Tongue (tissue), 2 donors: ENCODE results near the gene TENM4. TPM values are rescaled to one million over a fixed set of nuclear protein-coding genes. Genes with fewer than 3 reads are reported as not detected.

Experiments used
- DNase-seq: peaks from one replicate; pipeline ENCODE4 v3.0.0-alpha.2; 2015
- total RNA-seq: library from RNA; depleted of rRNA; stranded (reverse); fragments of >200 nt; gene quantifications from one replicate; pipeline ENCODE4 v1.2.3, GENCODE V29; 2014

Gene TENM4
- total RNA-seq, 1 donor from 2014 or later: 63.7 TPM

DNA sequence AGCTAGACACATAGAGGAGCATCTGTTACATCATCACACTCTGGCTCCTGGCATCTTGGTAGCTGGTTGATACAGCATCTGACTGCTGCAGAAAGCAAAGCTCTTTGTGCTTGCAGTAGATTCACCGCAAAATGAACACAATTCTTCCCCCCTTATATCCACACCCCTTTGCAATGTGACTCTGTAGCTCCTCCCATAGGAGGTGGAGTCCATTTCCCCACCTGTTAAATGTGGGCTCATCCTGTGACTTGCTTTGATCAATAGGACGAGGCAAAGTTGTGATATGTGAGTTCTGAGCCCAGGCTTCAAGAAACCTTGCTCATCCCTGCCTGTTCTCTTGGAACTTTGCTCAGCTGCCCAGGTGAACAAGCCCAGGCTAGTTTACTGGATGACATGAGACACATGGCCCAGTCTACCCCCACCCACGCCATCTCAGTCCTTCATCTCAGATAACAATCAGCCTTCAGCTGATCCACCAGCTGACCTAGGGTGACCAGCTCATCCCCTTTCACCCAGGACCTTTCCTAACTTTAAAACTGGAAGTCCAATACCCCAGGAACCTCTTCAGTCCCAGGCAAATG lies 272.2 kb downstream of the TENM4 start:
- DNase-seq: no peak

DNA sequence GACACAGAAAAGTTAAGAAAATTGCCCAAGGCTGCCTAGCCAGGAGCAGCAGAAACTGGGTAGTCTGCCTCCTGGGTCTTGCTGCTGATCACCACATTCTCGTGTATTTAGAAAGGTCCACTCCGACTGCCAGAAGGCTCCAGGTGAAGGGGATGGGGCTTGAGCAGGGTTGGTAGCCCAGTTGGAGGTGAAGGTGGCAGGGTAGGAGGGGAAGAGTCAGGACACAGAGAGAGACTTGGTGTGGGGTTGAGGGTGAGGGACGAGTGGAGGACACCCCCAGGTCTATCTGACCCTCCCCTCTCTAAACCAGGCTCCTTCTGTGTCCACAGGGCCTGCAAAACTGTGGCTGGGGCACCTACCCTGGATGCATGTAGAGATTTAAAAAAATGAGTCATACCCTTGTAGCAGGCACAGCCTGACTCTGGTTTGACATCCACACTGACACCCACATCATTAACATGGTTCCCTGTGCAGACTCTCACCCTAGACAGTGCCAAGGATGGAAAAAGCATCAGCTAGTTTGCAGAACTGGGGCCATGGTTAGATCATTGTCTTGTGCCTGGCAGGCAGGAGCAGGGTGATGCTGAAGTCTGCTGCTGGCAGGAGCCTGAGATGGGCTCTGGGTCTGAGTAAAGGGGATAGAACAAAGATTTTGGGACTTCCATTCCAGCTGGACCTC lies 273.2 kb downstream of the TENM4 start:
- no peak for DNase-seq

DNA sequence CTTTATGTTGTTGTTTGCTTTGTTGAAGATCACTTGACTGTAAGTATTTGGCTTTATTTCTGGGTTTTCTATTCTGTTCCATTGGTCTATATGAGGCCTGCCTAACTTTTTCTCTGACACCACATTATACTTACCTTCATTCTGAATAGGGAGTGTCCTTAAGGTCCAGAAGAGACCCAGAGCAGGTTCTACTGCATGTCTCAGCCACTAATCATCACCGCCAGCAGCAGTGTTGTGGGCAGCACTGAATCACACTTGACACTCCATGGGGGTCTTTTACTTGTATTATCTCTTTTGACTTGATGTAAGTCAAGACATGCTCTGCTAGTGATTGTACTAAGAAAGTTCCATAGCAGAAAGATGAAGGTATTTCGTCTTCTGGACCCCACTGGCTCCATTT lies 274.9 kb downstream of the TENM4 start:
- no peak for DNase-seq

DNA sequence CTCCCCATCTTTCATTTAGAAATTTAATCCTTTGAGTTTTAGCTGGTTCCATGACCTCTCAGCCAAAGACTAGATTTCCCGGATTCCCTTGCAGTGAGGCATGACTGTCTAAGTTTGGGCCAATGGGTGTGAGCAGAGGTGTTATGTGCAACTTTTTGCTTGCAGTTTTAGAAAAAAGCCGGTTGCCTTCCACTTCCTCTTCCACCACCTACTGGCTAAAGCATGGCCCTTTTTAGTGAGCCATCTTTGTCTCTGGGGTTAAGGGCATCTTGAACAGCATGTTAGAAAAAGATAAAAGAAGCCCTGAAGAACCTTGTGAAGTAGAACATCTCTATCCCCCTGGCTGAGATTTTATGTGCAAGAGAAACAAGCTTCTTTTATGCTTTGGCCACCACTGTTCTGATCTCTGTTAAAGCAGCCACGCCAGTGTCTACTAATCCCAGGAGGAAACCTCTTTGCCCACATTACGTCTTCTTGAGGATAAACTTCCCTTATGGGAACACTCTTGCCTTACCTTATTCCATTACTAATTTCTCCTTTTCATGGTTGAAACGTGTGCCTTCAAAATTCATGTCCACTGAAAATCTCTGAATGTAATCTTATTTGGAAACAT lies 279.9 kb downstream of the TENM4 start:
- DNase-seq: no peak

DNA sequence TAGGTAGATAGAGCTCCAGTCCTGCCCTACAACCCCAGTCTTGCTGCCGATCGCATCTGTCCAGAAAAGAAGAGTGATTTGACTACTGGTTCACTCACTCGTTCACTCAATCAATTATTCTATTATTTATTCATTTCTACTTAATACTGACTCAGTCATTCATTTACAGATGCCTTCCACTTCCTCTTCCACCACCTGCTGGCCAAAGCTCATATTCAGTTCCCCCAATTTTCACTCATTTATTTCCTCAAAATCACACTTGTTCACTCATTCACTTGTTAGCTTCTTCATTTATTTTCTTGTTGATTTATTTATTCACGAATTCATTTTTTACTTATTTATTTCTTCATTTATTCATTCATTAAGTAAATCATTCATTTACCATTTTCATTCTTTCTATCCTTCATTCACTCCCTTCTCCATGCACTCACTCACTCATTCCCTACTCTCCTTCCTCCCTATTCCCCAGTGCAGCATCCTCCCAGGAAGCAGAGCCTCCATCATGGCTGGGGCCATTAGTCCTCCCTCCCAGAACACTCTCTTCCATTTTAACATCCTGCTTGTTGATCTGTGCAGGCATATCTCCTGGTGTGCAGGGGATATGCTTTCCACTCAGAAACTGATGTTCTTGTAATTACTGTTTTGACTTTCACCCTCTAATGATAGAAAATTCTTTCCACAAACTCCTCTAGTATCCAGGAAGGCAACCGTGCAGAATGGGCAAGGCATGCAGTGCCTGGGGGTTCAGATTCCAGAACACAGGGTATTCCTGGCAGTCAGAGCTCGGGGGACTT lies 281.0 kb downstream of the TENM4 start:
- no peak for DNase-seq

DNA sequence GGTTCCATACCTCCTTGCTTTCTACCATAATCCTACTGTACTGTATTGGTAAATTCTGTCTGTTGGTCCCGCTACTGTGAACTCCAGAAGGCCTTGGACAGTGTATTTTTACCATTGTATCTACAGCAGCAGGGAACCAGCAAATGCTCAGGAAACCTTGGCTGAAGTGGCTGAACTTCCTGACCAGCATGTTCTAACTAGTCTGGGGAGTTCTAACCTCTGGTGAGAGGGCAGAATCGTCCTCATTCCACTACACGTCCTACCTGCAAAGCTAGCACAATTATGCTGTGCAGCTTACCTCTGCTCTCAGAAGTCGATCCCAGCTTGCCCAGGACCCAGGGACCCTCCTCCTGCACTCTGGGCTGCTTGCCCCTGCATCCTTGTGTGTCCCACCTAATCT lies 283.1 kb downstream of the TENM4 start:
- no peak for DNase-seq

DNA sequence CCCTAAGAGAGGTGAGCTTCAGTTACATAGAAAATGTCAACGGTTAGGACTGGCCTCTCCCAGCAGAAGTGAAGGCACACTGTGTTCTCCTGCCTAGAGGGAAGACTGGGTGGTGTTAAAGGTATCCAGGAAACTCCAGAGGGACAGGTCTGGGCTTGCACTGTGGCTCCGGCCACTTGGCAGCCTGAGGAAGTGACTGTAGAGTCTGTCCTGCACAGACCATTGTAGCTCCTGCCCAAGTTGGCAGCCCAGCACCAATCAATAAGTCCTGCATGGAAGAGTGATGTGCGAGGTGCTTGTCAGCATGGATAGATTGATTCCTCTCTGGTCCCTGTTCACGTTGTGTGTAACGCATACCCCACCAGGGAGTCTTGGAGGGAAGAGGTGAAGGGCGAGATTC lies 284.8 kb downstream of the TENM4 start:
- DNase-seq: no peak

DNA sequence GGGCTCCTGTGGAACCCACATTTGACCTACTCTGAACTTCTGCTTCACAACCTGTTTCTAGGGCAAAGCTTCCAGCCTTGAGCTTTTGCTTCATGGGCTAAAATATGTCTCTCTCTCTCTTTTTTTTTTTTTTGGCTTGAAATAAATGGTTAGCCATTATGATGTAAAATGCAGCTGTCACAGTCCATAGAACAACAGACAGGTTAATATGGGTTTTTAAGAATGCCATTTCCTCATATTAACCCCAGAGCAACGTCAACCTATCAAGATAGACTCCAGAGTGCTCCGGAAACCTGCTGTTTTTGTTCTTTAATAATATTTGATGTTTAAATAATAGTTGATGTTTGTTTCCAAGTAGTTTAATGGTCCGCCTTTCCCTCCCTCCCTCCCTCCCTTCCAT lies 285.6 kb downstream of the TENM4 start:
- no peak for DNase-seq

DNA sequence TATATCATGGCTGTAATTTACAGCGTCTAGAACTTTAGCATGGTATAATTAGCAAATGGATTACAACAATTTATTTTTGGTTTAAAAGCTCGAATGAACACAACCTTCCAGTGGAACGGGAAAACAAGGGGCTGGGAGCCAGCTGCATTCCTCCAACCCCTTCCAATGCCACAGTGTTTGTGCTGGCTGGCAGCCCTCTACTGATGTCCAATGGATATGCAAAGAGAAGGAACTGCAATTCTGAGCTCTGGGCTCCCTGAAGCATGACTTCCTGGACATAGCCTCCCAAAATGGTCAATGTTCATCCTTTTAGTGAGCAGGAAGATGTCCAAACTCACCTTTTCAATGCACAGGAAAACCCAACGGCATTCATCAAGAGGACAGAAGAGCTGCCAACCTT lies 288.3 kb downstream of the TENM4 start:
- DNase-seq: no peak

DNA sequence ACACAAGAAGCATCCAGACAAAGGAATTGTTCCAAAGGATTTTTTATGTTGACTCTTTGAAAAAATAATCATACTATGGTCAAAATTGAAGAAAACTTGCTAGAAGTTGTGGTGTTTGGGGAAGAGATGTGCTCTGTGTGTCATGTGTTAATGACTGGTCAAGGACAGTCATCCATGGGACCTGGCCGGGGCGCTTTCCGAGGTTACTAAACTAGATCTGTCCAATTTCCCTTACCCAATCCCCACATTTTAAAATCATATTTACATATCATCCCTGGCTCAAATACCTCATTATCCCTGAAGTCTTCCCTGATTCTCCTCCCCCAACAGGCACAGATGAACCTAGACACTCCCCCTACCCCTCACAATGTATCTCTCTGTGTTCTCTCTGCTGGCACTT lies 289.4 kb downstream of the TENM4 start:
- DNase-seq: no peak

DNA sequence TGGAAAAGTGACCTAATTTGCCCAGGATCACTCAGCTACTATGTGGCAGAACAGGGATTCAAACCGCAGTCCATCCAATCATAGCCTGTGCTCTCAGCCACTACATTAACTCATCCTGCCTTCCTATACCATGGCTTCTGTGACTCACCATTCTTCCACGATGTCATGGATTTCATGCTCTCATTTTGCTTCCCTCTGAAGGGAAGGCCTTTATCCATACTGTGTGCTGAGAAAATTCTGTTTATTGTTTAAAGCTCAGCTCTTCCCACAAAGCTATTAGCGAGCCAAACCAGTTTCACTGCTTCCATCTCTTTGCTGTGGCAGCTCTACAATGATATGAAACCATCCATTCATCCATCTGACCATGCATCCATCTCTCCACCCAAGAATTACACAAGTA lies 289.9 kb downstream of the TENM4 start:
- no peak for DNase-seq

DNA sequence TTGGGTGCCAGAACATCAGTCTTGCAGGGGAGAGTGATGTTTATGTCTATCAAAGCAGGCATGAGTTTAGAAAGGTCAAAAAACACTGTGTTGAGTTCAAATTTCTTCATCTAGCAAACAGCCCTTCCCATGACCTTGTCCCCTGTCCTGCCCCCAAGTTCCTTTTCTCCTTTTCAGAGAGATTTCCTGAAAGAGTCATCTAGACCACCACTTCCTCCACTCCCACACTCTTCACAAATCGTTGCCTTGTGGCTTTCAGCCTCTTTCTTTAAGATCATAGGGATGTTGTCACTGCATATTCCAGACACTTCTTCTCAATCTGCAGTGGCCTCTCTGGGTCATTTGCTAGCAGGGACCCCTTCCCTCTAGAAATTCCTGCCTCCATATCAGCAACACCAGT lies 290.5 kb downstream of the TENM4 start:
- DNase-seq: no peak

DNA sequence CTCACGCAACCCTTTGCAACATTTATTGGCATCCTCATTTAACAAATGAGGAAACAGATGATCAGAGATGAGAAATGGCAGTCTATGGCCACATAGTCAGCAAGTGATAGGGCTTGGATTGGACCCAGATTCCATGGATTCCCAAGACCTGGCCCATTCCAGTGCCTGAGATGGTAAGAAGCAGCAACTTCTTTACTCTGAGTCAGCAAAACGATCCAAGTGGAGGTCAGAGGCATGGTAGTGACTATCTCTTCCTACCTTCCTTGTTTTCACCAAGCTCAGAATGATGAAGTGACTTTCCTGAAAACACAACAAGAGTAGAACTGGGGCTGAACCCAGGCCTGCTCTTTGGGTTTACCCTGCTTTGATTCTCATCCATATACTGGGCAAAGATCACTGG lies 293.1 kb downstream of the TENM4 start:
- no peak for DNase-seq

DNA sequence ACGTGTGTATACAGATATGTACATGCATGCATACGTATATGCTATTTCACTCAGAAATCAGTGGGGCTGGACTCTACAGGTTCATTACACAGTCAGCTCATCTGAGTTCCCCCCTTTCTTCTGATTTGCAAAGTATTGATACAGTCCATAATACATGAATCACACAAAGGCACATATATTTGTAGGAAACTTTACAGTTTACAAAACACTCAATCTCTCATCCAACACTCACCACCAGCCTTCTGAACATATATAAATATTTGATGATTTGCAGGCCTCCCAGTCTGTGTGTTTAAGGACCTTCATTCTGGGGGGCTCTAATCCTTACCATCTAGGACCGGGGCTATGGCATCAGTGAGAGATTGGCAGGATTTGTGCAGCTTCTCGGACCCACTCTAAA lies 293.8 kb downstream of the TENM4 start:
- DNase-seq: no peak

DNA sequence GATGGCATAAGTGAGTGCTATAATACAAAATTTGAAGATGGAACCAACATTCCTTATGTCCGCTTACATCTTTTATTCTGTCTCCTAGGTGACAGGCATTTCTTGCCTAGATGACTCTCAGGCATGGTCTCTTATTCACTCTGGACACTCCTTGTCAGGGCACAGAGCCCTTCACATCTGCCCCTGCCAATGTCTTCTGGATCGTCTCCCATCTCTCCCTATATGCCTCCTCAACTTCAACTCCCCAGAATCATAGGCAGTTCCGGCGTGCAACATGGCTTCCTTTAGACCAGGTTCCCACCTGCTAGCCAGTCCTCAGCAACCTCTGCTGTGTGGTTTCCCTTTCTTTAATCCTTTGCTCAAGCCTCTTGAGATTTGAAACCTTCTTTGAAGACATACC lies 300.9 kb downstream of the TENM4 start:
- no peak for DNase-seq

DNA sequence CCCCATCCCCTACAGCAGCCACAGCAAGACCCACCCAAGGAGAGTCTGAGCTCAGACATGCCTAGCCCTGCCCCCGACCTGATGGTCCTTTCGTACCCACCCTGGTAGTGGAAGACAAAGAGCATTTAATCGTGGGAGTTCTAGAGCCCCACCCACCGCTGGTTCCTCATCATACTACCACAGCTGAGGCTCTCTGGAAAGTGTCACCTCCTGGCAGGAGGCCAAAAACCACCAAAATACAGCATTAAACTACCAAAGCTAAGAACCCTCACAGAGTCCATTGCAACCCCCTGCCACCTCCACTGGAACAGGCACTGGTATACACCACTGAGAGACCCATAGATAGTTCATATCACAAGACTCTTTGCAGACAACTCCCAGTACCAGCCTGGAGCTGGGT lies 311.1 kb downstream of the TENM4 start:
- DNase-seq: no peak

DNA sequence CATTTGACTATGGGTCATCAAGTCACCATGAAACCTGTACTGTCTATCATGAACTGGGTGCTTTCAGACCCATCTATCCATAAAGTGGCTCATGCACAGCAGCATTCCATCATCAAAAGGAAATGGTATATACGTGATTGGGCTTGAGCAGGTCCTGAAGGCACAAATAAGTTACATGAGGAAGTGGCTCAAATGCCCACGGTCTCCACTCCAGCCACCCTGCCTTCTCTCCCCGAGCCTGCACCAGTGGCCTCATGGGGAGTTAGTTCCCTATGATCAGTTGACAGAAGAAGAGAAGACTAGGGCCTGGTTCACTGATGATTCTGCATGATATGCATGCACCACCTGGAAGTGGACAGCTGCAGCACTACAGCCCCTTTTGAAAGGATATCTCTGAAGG lies 312.5 kb downstream of the TENM4 start:
- DNase-seq: no peak

DNA sequence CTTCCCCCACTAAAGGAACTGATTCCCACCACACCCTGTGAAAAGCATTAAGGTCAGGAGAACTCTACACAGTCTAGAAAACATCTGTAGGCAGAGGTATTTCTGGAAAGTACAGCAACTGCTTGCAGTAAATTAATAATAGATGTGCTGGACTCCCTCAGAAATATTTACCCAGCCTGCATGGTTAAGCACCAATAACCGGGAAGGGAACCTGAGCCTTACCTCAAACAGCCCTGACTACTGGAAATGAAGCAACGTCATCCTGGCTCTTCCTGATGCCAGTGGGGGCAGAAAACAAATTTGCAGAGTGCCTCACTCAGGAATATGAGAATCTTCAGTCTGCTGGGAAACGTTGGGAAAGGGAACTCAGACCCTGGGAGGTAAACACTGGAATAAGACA lies 318.1 kb downstream of the TENM4 start:
- DNase-seq: no peak

DNA sequence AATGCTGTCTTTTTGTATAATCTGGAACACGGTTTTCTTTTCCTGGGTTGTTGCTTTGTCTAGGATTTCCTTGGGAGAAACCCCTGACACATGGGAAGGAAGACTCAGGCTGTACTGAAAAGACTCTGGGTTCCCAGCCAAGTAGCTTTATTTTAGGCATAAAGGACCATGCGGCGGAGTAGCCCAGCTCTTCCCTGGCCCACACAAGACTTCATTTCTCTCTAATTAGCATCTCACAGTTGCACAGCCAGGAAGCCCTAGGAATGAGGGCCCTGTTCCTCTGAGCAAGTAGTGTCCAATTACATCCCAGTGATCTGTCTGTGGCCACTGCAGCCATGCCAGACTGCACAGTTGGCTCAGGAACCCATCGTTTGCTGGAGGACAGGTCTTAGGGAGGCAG lies 319.5 kb downstream of the TENM4 start:
- peak; percentile 80 for DNase-seq

DNA sequence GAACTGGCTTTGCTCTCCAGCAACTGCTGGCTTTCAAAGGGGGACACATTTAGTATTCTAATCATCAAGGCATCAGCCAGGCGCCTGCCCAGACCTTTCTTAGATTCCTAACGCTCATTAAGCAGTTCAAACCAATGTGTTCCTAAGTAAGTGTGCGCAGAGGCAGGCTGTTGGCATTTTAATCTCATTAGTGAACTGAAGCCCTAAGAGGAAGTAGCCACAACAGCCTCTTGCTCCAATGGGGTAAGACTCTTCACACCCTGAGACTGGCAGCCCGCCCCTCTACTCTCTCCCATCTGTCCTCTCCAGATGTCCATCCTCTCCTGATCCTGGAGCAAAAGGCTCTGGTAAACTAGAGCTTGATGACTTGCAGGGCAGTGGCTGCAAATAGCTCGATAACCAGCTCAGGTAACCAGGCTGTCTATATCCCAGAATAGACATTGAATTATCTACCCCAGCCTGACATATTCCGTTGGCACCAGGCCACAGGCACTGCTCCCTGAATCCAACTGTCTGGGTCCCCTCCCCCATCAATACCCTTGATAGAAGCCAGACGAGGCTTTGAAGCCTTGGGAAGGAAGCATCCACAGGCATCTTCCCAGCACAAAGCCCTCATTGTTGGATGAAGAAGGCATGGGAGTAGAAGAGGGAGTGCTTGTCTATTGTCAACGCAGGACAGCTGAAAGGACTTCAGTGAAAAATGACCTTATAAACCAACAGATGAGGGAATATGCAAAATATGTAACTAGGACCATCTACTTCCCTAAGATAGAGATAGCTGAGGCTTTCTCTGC lies 321.1 kb downstream of the TENM4 start:
- DNase-seq: peak; percentile 88

DNA sequence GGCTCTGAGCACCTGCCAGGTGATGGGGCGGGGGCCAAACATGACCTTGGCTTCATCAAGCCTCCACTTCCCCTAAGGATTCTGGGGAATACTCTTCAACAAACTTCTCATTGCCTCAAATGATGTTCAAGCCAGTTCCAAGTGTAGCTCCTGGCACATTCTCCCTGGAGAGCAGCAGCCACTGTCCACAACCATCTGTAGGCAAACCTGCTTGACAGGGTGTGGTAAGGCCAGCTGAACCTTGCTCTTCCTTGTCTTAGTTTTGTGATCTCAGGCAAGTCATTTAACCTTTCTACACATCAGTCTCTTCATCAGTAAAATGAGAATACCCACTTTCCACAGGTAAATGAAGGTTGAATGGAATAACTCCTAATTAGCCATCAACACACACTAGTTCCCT lies 323.3 kb downstream of the TENM4 start:
- DNase-seq: no peak

DNA sequence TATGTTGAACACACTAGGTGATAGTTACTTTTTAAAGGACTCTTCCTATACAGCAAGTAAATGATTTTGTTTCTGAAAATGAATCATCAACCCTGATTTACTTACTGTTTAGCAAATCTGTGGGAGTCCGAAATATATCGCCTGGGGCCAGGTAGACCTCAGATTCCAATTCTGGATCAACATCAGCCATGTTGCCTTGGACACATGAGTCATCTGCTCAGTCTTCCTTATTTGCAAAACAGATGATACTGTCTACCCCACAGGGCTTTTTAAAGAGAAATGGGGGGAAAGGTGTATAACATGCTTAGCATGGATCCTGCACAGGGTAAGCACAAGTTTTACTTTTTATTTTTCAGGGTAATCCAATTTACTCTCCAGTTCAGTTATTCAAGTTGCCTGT lies 324.2 kb downstream of the TENM4 start:
- DNase-seq: no peak
